HCT116 (cell line): Measurements from ENCODE around the gene NACC2. TPM values are rescaled to one million over a fixed set of nuclear protein-coding genes. Genes with fewer than 3 reads are reported as not detected.

ENCODE experiments used
- ATAC-seq: fragments of 200-7000 bp; cut with Tn5 transposase; 2 replicates; pipeline ENCODE4 v1.9.1; 2020; ENCODE audit warnings: mild to moderate bottlenecking, moderate library complexity
- BruUV-seq: library from RNA; stranded (reverse); fragments of 400-500 nt; replicated peaks from 2 replicates; lab custom pipeline; 2021; lab: Mats Ljungman, UMichigan
- CTCF ChIA-PET: fragments of 300-600 bp; sonication (Branson Sonifier 250); formaldehyde crosslinking; loops from one replicate; lab custom pipeline; 2021; ENCODE audit warnings: antibody characterized with exemption; lab: Charles Lee
- POLR2A ChIA-PET: fragments of 300-600, 350-600 bp; sonication (Branson Sonifier 250); formaldehyde crosslinking; loops from one replicate; lab custom pipeline; 2021; ENCODE audit warnings: antibody characterized with exemption; lab: Charles Lee
- RAD21 ChIA-PET, 2 experiments: fragments of 300-600 bp; sonication (Branson Sonifier 250); formaldehyde crosslinking; loops; one replicate each; lab custom pipeline; 2023; ENCODE audit warnings: low total read pairs in 2 of 2; ENCODE audit not compliant: uncharacterized antibody in 2 of 2, unreplicated experiment in 2 of 2, low non-redundant PET in 1 of 2; lab: Charles Lee
- DNase-seq: peaks from one replicate; pipeline ENCODE4 v3.0.0-alpha.2; 2010; ENCODE audit warnings: low read depth, low spot score
- H2AFZ ChIP-seq: fragments of 200-600 bp; shearing (Covaris generic), sonication (generic); 2 replicates; pipeline ENCODE4 v1.6.1; 2017; ENCODE audit warnings: low read depth, mixed run types, mixed read lengths, antibody characterized with exemption, low read length; ENCODE audit not compliant: poor library complexity, severe bottlenecking
- H3K27ac ChIP-seq: 2 replicates; pipeline ENCODE4 v1.5.1; 2012; ENCODE audit warnings: low read depth, low read length
- H3K27me3 ChIP-seq: fragments of 200-600 bp; sonication (generic); 2 replicates; pipeline ENCODE4 v1.6.1; 2016; ENCODE audit warnings: mixed run types, low read length, mixed read lengths; ENCODE audit not compliant: insufficient read depth
- H3K36me3 ChIP-seq, 2 experiments: fragments of 200-500 bp in 1 of 2; fragments of 200-600 bp in 1 of 2; sonication (Bioruptor generic) in 1 of 2; sonication (generic) in 1 of 2; 2 replicates each; pipeline versions ENCODE4 v1.5.1 to v1.6.1; 2014 to 2016; ENCODE audit warnings: low read length in 2 of 2, inconsistent platforms in 1 of 2, mixed read lengths in 1 of 2, mixed run types in 1 of 2; ENCODE audit not compliant: insufficient read depth in 2 of 2, control insufficient read depth in 1 of 2
- H3K4me1 ChIP-seq, 2 experiments: fragments of 200-600 bp in 1 of 2; sonication (generic) in 1 of 2; 2 replicates each; pipeline versions ENCODE4 v1.5.1 to v1.6.1; 2012 to 2017; ENCODE audit warnings: low read length in 2 of 2, inconsistent platforms in 1 of 2, mild to moderate bottlenecking in 1 of 2, mixed read lengths in 1 of 2, mixed run types in 1 of 2, moderate library complexity in 1 of 2; ENCODE audit not compliant: insufficient read depth in 2 of 2, control insufficient read depth in 1 of 2
- H3K4me2 ChIP-seq: fragments of 200-600 bp; sonication (generic); 2 replicates; pipeline ENCODE4 v1.6.1; 2017; ENCODE audit warnings: mixed run types, low read length, mixed read lengths
- H3K4me3 ChIP-seq, 2 experiments: fragments of 200-600 bp in 1 of 2; sonication (generic) in 1 of 2; replicated peaks in 1 of 2; 2 replicates each; pipeline ENCODE4 v1.5.1; 2011 to 2016; ENCODE audit warnings: low read length in 2 of 2, control low read depth in 1 of 2, low read depth in 1 of 2, mild to moderate bottlenecking in 1 of 2, mixed read lengths in 1 of 2, mixed run types in 1 of 2
- H3K79me2 ChIP-seq: fragments of 200-600 bp; sonication (generic); 2 replicates; pipeline ENCODE4 v1.6.1; 2017; ENCODE audit warnings: mild to moderate bottlenecking, mixed run types, low read length, moderate library complexity, mixed read lengths; ENCODE audit not compliant: insufficient read depth
- H3K9ac ChIP-seq: fragments of 200-600 bp; sonication (generic); 2 replicates; pipeline ENCODE4 v1.6.1; 2016; ENCODE audit warnings: low read length, mixed read lengths
- H3K9me2 ChIP-seq: fragments of 200-600 bp; sonication (generic), shearing (Covaris generic); 2 replicates; pipeline ENCODE4 v1.6.1; 2017; ENCODE audit warnings: mixed run types, mild to moderate bottlenecking, moderate library complexity; ENCODE audit not compliant: insufficient read depth
- H3K9me3 ChIP-seq, 2 experiments: fragments of 200-500 bp in 1 of 2; fragments of 200-600 bp in 1 of 2; sonication (Bioruptor generic) in 1 of 2; sonication (generic) in 1 of 2; 2 replicates each; pipeline ENCODE4 v1.6.1; 2014 to 2017; ENCODE audit warnings: low read length in 2 of 2, mixed read lengths in 2 of 2, inconsistent platforms in 1 of 2, low read depth in 1 of 2, mild to moderate bottlenecking in 1 of 2, mixed run types in 1 of 2, moderate library complexity in 1 of 2; ENCODE audit not compliant: control insufficient read depth in 1 of 2, insufficient read depth in 1 of 2
- H4K20me1 ChIP-seq: fragments of 200-600 bp; sonication (generic), shearing (Covaris generic); 2 replicates; pipeline ENCODE4 v1.6.1; 2017; ENCODE audit warnings: mixed run types, mild to moderate bottlenecking, moderate library complexity; ENCODE audit not compliant: insufficient read depth
- CBX3 ChIP-seq: IDR thresholded peaks from 2 replicates; pipeline ENCODE4 v1.6.1; 2012; ENCODE audit warnings: low read depth
- EGR1 ChIP-seq: IDR thresholded peaks from 2 replicates; pipeline ENCODE4 v1.6.1; 2012; ENCODE audit warnings: low read depth
- EZH2 ChIP-seq: fragments of 200-600 bp; sonication (generic); IDR thresholded peaks from 2 replicates; pipeline ENCODE4 v1.6.1; 2017; ENCODE audit warnings: antibody characterized with exemption, mixed run types
- EZH2phosphoT487 ChIP-seq: fragments of 200-600 bp; IDR thresholded peaks from 2 replicates; pipeline ENCODE4 v1.6.1; 2018; ENCODE audit warnings: antibody characterized with exemption, borderline replicate concordance
- FOSL1 ChIP-seq: IDR thresholded peaks from 2 replicates; pipeline ENCODE4 v1.6.1; 2012; ENCODE audit warnings: low read depth
- JUND ChIP-seq: IDR thresholded peaks from 2 replicates; pipeline ENCODE4 v1.6.1; 2012
- REST ChIP-seq: IDR thresholded peaks from 2 replicates; pipeline ENCODE4 v1.6.1; 2012; ENCODE audit warnings: low read depth
- SIN3A ChIP-seq: IDR thresholded peaks from 2 replicates; pipeline ENCODE4 v1.6.1; 2012; ENCODE audit warnings: low read depth
- SP1 ChIP-seq: IDR thresholded peaks from 2 replicates; pipeline ENCODE4 v1.6.1; 2012; ENCODE audit warnings: low read depth
- SRF ChIP-seq: IDR thresholded peaks from 2 replicates; pipeline ENCODE4 v1.6.1; 2012; ENCODE audit warnings: low read depth
- TCF7L2 ChIP-seq: IDR thresholded peaks from 2 replicates; pipeline ENCODE4 v1.7.0; 2011; ENCODE audit warnings: borderline replicate concordance, inconsistent platforms; ENCODE audit not compliant: insufficient read depth, insufficient read length; ENCODE audit errors: extremely low read depth
- ZNF274 ChIP-seq: fragments of 200-500 bp; sonication (Bioruptor generic); IDR thresholded peaks from 2 replicates; pipeline ENCODE4 v1.6.1; 2014; ENCODE audit warnings: mild to moderate bottlenecking, low read depth, low read length, inconsistent platforms
- intact Hi-C: fragments of 100-400 bp; cut with micrococcal nuclease; formaldehyde crosslinking; loops from 2 replicates; pipeline ENCODE4 v1.10.0; 2022
- total RNA-seq: library from RNA; stranded (reverse); gene quantifications from one replicate; pipeline ENCODE4 v1.2.1, GENCODE V29; 2021; ENCODE audit not compliant: unreplicated experiment
- TF ChIP-seq, protein P1 (sequence below): IDR thresholded peaks from 2 replicates; pipeline ENCODE4 v1.6.1; 2012
- TF ChIP-seq, protein P2 (sequence below): IDR thresholded peaks from 2 replicates; pipeline ENCODE4 v1.6.1; 2012

NACC2 gene
- total RNA-seq, 1 experiment from 2014 or later, result 27.8 TPM

GRCh38 chr9:136023410-136024225 lies 71.5 kb downstream of the NACC2 start:
- H3K4me3 ChIP-seq, result no peak overlapping the region
- ChIA-PET POLR2A (no interaction called here), CTCF (no interaction called here), RAD21 (no interaction called here)
- H3K4me1 ChIP-seq, result no peaks in the 10 kb centered on the region
- H4K20me1 ChIP-seq, result no peaks in the 10 kb centered on the region
- H3K4me2 ChIP-seq, result no peak overlapping the region
- no TSS peak for BruUV-seq
- no peaks in the 10 kb centered on the region for H3K27me3 ChIP-seq
- ATAC-seq (no peak; the same call in 1 of the 2 replicates), DNase-seq (no peak)
- H3K79me2 ChIP-seq, result peaks cover 50% of the 10 kb centered on the region
- H3K36me3 ChIP-seq, result peaks cover 0 to 5% of the 10 kb centered on the region in 2 experiments; a peak in 1 of 4 replicates
- H3K27ac ChIP-seq, result no peak overlapping the region
- no peak for TF ChIP-seq TCF7L2
- no peak for TF ChIP-seq EZH2
- TF ChIP-seq EGR1, result no peak
- TF ChIP-seq CBX3, result no peak
- no peak for TF ChIP-seq SIN3A
- no peak for TF ChIP-seq FOSL1
- TF ChIP-seq JUND, result no peak
- TF ChIP-seq, protein P1, sequence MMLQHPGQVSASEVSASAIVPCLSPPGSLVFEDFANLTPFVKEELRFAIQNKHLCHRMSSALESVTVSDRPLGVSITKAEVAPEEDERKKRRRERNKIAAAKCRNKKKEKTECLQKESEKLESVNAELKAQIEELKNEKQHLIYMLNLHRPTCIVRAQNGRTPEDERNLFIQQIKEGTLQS, result no peak
- TF ChIP-seq REST, result no peak
- TF ChIP-seq, protein P2, sequence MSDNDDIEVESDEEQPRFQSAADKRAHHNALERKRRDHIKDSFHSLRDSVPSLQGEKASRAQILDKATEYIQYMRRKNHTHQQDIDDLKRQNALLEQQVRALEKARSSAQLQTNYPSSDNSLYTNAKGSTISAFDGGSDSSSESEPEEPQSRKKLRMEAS, result no peak
- no peak for TF ChIP-seq SP1
- no peak for TF ChIP-seq ZNF274
- no peak for TF ChIP-seq EZH2phosphoT487
- TF ChIP-seq SRF, result no peak
- H2AFZ ChIP-seq, result no peak overlapping the region
- H3K9me2 ChIP-seq, result no peaks in the 10 kb centered on the region
- intact Hi-C loops, result no loop called here
- peaks cover 0 to 3% of the 10 kb centered on the region in 2 experiments; a peak in 1 of 4 replicates for H3K9me3 ChIP-seq
- H3K9ac ChIP-seq, result no peak overlapping the region
